Mammary epithelial cell (primary cell): ENCODE results near the gene APOL1.
A peak's percentile ranks its signal among the peaks of the same experiment; 100 is the strongest.

Experiments used
- CTCF ChIP-seq, 2 donors: IDR thresholded peaks in 1 of 2; conservative IDR thresholded peaks in 1 of 2; 2 replicates each; pipeline ENCODE4 v1.5.1; 2011 to 2012; ENCODE audit warnings: inconsistent platforms in 2 of 2, low read length in 2 of 2, mild to moderate bottlenecking in 2 of 2, control low read depth in 1 of 2, low read depth in 1 of 2; ENCODE audit not compliant: insufficient read depth in 1 of 2; ENCODE audit errors: extremely low read depth in 1 of 2
- EZH2 ChIP-seq: IDR thresholded peaks from 2 replicates; pipeline ENCODE4 v1.6.1; 2012; ENCODE audit warnings: low read length, inconsistent platforms, borderline replicate concordance

GRCh38 chr22:36239401-36240171 lies 13.3 kb upstream of the APOL1 start, which contains the start of gene APOL2:
- TF ChIP-seq CTCF (conservative IDR thresholded peaks at IDR 0.05 in 1 of 2, IDR thresholded peaks at IDR 0.05 in 1 of 2; ENCODE audit: extremely low read depth in 1 of 2, insufficient read depth in 1 of 2, low read depth in 1 of 2, low read length in 2 of 2) = peak; percentile 52 to 79
- no peak for TF ChIP-seq EZH2
